Stimulated activated naive CD8-positive, alpha-beta T cell treated with anti-CD3 and anti-CD28 coated beads, Interleukin-15, Interleukin-2, amounts not matched to agents 100 ng/mL and 50 ng/mL, for 24 hours (primary cell): ENCODE data around the gene APOBEC3A.
"Not testable (repeated sequence)": the region's sequence is repeated elsewhere in the genome, so short reads cannot be mapped to it uniquely, and the experiment has no call there.

Experiments used
- H3K27ac Mint-ChIP-seq: one replicate; pipeline ENCODE4 v1.8.0; 2021; ENCODE audit warnings: mild to moderate bottlenecking, mixed read lengths
- H3K27me3 Mint-ChIP-seq: one replicate; pipeline ENCODE4 v1.8.0; 2021; ENCODE audit warnings: mixed read lengths
- H3K36me3 Mint-ChIP-seq: one replicate; pipeline ENCODE4 v1.8.0; 2021; ENCODE audit warnings: low read depth, mixed read lengths
- H3K4me1 Mint-ChIP-seq: one replicate; pipeline ENCODE4 v1.8.0; 2021; ENCODE audit warnings: low read depth, mixed read lengths
- H3K4me3 Mint-ChIP-seq: one replicate; pipeline ENCODE4 v1.8.0; 2021; ENCODE audit warnings: mild to moderate bottlenecking, mixed read lengths
- H3K9me3 Mint-ChIP-seq: one replicate; pipeline ENCODE4 v1.8.0; 2021; ENCODE audit warnings: mixed read lengths

APOBEC3A gene

GRCh38 chr22:38960673-38961072, 3.3 kb downstream of the APOBEC3A start:
- H3K4me1 Mint-ChIP-seq, H3K4me3 Mint-ChIP-seq, H3K27ac Mint-ChIP-seq, H3K36me3 Mint-ChIP-seq, H3K9me3 Mint-ChIP-seq, H3K27me3 Mint-ChIP-seq: not testable (repeated sequence)

- H3K27ac Mint-ChIP-seq, H3K36me3 Mint-ChIP-seq, H3K4me1 Mint-ChIP-seq, H3K27me3 Mint-ChIP-seq, H3K9me3 Mint-ChIP-seq, H3K4me3 Mint-ChIP-seq: not testable (repeated sequence)
Observed at GRCh38 chr22:38963291-38963738, 5.9 kb downstream of the APOBEC3A start.

GRCh38 chr22:38963872-38964271, 6.5 kb downstream of the APOBEC3A start:
- Mint-ChIP-seq H3K36me3 (no peaks in the 10 kb centered on the region), H3K4me1 (no peaks in the 10 kb centered on the region), H3K27ac (no peak overlapping the region), H3K9me3 (no peaks in the 10 kb centered on the region), H3K4me3 (no peak overlapping the region), H3K27me3 (peaks cover 3% of the 10 kb centered on the region)

- no peak overlapping the region for H3K27ac Mint-ChIP-seq
- H3K4me1 Mint-ChIP-seq: no peaks in the 10 kb centered on the region
- H3K9me3 Mint-ChIP-seq: no peaks in the 10 kb centered on the region
- no peaks in the 10 kb centered on the region for H3K36me3 Mint-ChIP-seq
- peaks cover 3% of the 10 kb centered on the region for H3K27me3 Mint-ChIP-seq
- H3K4me3 Mint-ChIP-seq: no peak overlapping the region
Observed at GRCh38 chr22:38964306-38964705, 6.9 kb downstream of the APOBEC3A start.

- peaks cover 3% of the 10 kb centered on the region for H3K27me3 Mint-ChIP-seq
- H3K36me3 Mint-ChIP-seq: no peaks in the 10 kb centered on the region
- no peak overlapping the region for H3K4me3 Mint-ChIP-seq
- no peaks in the 10 kb centered on the region for H3K4me1 Mint-ChIP-seq
- no peaks in the 10 kb centered on the region for H3K9me3 Mint-ChIP-seq
- no peak overlapping the region for H3K27ac Mint-ChIP-seq
Observed at GRCh38 chr22:38964989-38965388, 7.6 kb downstream of the APOBEC3A start.

- H3K27me3 Mint-ChIP-seq: peaks cover 8% of the 10 kb centered on the region
- no peaks in the 10 kb centered on the region for H3K4me1 Mint-ChIP-seq
- no peak overlapping the region for H3K27ac Mint-ChIP-seq
Observed at GRCh38 chr22:38965614-38966379, 8.4 kb downstream of the APOBEC3A start.

GRCh38 chr22:38966380-38966702, 8.9 kb downstream of the APOBEC3A start:
- Mint-ChIP-seq H3K4me3 (no peak overlapping the region), H3K9me3 (no peaks in the 10 kb centered on the region), H3K36me3 (no peaks in the 10 kb centered on the region), H3K27ac (no peak overlapping the region), H3K4me1 (no peaks in the 10 kb centered on the region), H3K27me3 (peaks cover 8% of the 10 kb centered on the region)

More at GRCh38 chr22:38965614-38966379, 8.4 kb downstream of the APOBEC3A start:
- Mint-ChIP-seq H3K9me3 (no peaks in the 10 kb centered on the region), H3K4me3 (no peak overlapping the region), H3K36me3 (no peaks in the 10 kb centered on the region)

GRCh38 chr22:38966942-38967341, 9.5 kb downstream of the APOBEC3A start:
- Mint-ChIP-seq H3K4me1 (no peaks in the 10 kb centered on the region), H3K4me3 (no peak overlapping the region), H3K27ac (no peak overlapping the region), H3K27me3 (peaks cover 8% of the 10 kb centered on the region), H3K36me3 (no peaks in the 10 kb centered on the region), H3K9me3 (no peaks in the 10 kb centered on the region)

GRCh38 chr22:38967451-38968450, 10.3 kb downstream of the APOBEC3A start:
- H3K36me3 Mint-ChIP-seq: no peaks in the 10 kb centered on the region
- H3K27ac Mint-ChIP-seq: no peak overlapping the region
- no peaks in the 10 kb centered on the region for H3K4me1 Mint-ChIP-seq
- no peaks in the 10 kb centered on the region for H3K9me3 Mint-ChIP-seq
- H3K4me3 Mint-ChIP-seq: no peak overlapping the region
- peaks cover 11% of the 10 kb centered on the region for H3K27me3 Mint-ChIP-seq

GRCh38 chr22:38968801-38969200, 11.4 kb downstream of the APOBEC3A start:
- Mint-ChIP-seq H3K36me3 (no peaks in the 10 kb centered on the region), H3K27me3 (peaks cover 11% of the 10 kb centered on the region), H3K9me3 (no peaks in the 10 kb centered on the region), H3K4me3 (no peak overlapping the region), H3K27ac (no peak overlapping the region), H3K4me1 (no peaks in the 10 kb centered on the region)

GRCh38 chr22:38970551-38970950, 13.1 kb downstream of the APOBEC3A start:
- H3K27me3 Mint-ChIP-seq: peaks cover 11% of the 10 kb centered on the region
- no peak overlapping the region for H3K27ac Mint-ChIP-seq
- H3K4me3 Mint-ChIP-seq: no peak overlapping the region
- H3K9me3 Mint-ChIP-seq: no peaks in the 10 kb centered on the region
- no peaks in the 10 kb centered on the region for H3K36me3 Mint-ChIP-seq
- no peaks in the 10 kb centered on the region for H3K4me1 Mint-ChIP-seq

GRCh38 chr22:38971202-38971601, 13.8 kb downstream of the APOBEC3A start:
- H3K9me3 Mint-ChIP-seq: no peaks in the 10 kb centered on the region
- H3K27me3 Mint-ChIP-seq: peaks cover 11% of the 10 kb centered on the region

GRCh38 chr22:38971791-38972190, 14.4 kb downstream of the APOBEC3A start:
- Mint-ChIP-seq H3K27me3 (peaks cover 10% of the 10 kb centered on the region), H3K4me1 (no peaks in the 10 kb centered on the region), H3K27ac (no peak overlapping the region), H3K9me3 (no peaks in the 10 kb centered on the region), H3K4me3 (no peak overlapping the region), H3K36me3 (no peaks in the 10 kb centered on the region)

More at GRCh38 chr22:38971202-38971601, 13.8 kb downstream of the APOBEC3A start:
- Mint-ChIP-seq H3K36me3 (no peaks in the 10 kb centered on the region), H3K4me3 (no peak overlapping the region), H3K4me1 (no peaks in the 10 kb centered on the region), H3K27ac (no peak overlapping the region)

- Mint-ChIP-seq H3K27me3 (peaks cover 9% of the 10 kb centered on the region), H3K4me1 (peaks cover 5% of the 10 kb centered on the region), H3K4me3 (no peak overlapping the region), H3K27ac (no peak overlapping the region), H3K9me3 (no peaks in the 10 kb centered on the region), H3K36me3 (no peaks in the 10 kb centered on the region)
Observed at GRCh38 chr22:38972558-38972957, 15.1 kb downstream of the APOBEC3A start.
